H9 (cell line): ENCODE data around the gene PODXL2. TPM values are rescaled to one million over a fixed set of nuclear protein-coding genes. Genes with fewer than 3 reads are reported as not detected.

Experiments
- DNase-seq: peaks from one replicate; pipeline ENCODE4 v3.0.0-alpha.2; 2017
- H2AFZ ChIP-seq: one replicate; pipeline ENCODE4 v1.6.1; 2013; ENCODE audit warnings: mild to moderate bottlenecking, low read length, control low read depth, moderate library complexity
- H2AK5ac ChIP-seq: 2 replicates; pipeline ENCODE4 v1.6.1; 2013; ENCODE audit warnings: low read length, control low read depth, mixed read lengths; ENCODE audit not compliant: insufficient read length
- H2BK120ac ChIP-seq: one replicate; pipeline ENCODE4 v1.6.1; 2013; ENCODE audit warnings: low read depth, mild to moderate bottlenecking, low read length, control low read depth, inconsistent platforms; ENCODE audit not compliant: poor library complexity, severe bottlenecking
- H2BK12ac ChIP-seq: 2 replicates; pipeline ENCODE4 v1.6.1; 2013; ENCODE audit warnings: low read length, control low read depth, mixed read lengths, low read depth; ENCODE audit not compliant: insufficient read length
- H2BK15ac ChIP-seq: 2 replicates; pipeline ENCODE4 v1.6.1; 2013; ENCODE audit warnings: low read depth, low read length, control low read depth
- H2BK20ac ChIP-seq: one replicate; pipeline ENCODE4 v1.6.1; 2013; ENCODE audit warnings: low read depth, mild to moderate bottlenecking, low read length, control low read depth, inconsistent platforms; ENCODE audit not compliant: poor library complexity, severe bottlenecking
- H2BK5ac ChIP-seq: 2 replicates; pipeline ENCODE4 v1.6.1; 2013; ENCODE audit warnings: low read length, control low read depth, mixed read lengths; ENCODE audit not compliant: insufficient read length
- H3K14ac ChIP-seq: 2 replicates; pipeline ENCODE4 v1.6.1; 2013; ENCODE audit warnings: low read length, control low read depth; ENCODE audit not compliant: insufficient read depth
- H3K18ac ChIP-seq: 2 replicates; pipeline ENCODE4 v1.6.1; 2013; ENCODE audit warnings: low read depth, mild to moderate bottlenecking, mixed read lengths, low read length, control low read depth; ENCODE audit not compliant: insufficient read length
- H3K23ac ChIP-seq: 2 replicates; pipeline ENCODE4 v1.6.1; 2013; ENCODE audit warnings: low read length, control low read depth, mixed read lengths, low read depth; ENCODE audit not compliant: insufficient read length
- H3K23me2 ChIP-seq: 2 replicates; pipeline ENCODE4 v1.6.1; 2013; ENCODE audit warnings: low read depth, mild to moderate bottlenecking, mixed read lengths, low read length, control low read depth; ENCODE audit not compliant: insufficient read length, poor library complexity, severe bottlenecking
- H3K27ac ChIP-seq: 2 replicates; pipeline ENCODE4 v1.5.1; 2013; ENCODE audit warnings: low read length, control low read depth, mixed read lengths, low read depth; ENCODE audit not compliant: insufficient read length
- H3K27me3 ChIP-seq: 2 replicates; pipeline ENCODE4 v1.6.1; 2013; ENCODE audit warnings: low read length, control low read depth, inconsistent platforms; ENCODE audit not compliant: insufficient read depth
- H3K4ac ChIP-seq: 2 replicates; pipeline ENCODE4 v1.6.1; 2013; ENCODE audit warnings: low read depth, mild to moderate bottlenecking, control low read depth, inconsistent platforms, low read length, moderate library complexity
- H3K4me1 ChIP-seq: 2 replicates; pipeline ENCODE4 v1.6.1; 2013; ENCODE audit warnings: low read length, control low read depth, inconsistent platforms; ENCODE audit not compliant: insufficient read depth
- H3K4me2 ChIP-seq: 2 replicates; pipeline ENCODE4 v1.6.1; 2013; ENCODE audit warnings: low read length, control low read depth, mixed read lengths; ENCODE audit not compliant: insufficient read length, insufficient read depth
- H3K56ac ChIP-seq: 2 replicates; pipeline ENCODE4 v1.6.1; 2013; ENCODE audit warnings: low read depth, mild to moderate bottlenecking, mixed read lengths, low read length, control low read depth; ENCODE audit not compliant: insufficient read length
- H3K79me1 ChIP-seq: 2 replicates; pipeline ENCODE4 v1.6.1; 2013; ENCODE audit warnings: low read depth, mild to moderate bottlenecking, moderate library complexity, low read length, control low read depth, inconsistent platforms; ENCODE audit not compliant: insufficient read depth, poor library complexity, severe bottlenecking
- H3K79me2 ChIP-seq: 2 replicates; pipeline ENCODE4 v1.6.1; 2013; ENCODE audit warnings: low read length, control low read depth, inconsistent platforms; ENCODE audit not compliant: insufficient read depth
- H3K9ac ChIP-seq: 2 replicates; pipeline ENCODE4 v1.6.1; 2013; ENCODE audit warnings: low read length, control low read depth, mixed read lengths; ENCODE audit not compliant: insufficient read length; ENCODE audit errors: extremely low read depth
- H3K9me3 ChIP-seq: one replicate; pipeline ENCODE4 v1.6.1; 2013; ENCODE audit warnings: low read depth, low read length, inconsistent platforms; ENCODE audit not compliant: control insufficient read depth
- H3T11ph ChIP-seq: one replicate; pipeline ENCODE4 v1.6.1; 2013; ENCODE audit warnings: mild to moderate bottlenecking, low read length, control low read depth, inconsistent platforms
- H4K20me1 ChIP-seq: one replicate; pipeline ENCODE4 v1.6.1; 2013; ENCODE audit not compliant: control insufficient read depth, insufficient read length, insufficient read depth
- H4K5ac ChIP-seq: 2 replicates; pipeline ENCODE4 v1.6.1; 2013; ENCODE audit warnings: low read depth, mild to moderate bottlenecking, mixed read lengths, low read length, control low read depth; ENCODE audit not compliant: insufficient read length
- H4K8ac ChIP-seq: replicated peaks from 2 replicates; pipeline ENCODE4 v1.6.1; 2013; ENCODE audit warnings: low read length, control low read depth, mixed read lengths, low read depth; ENCODE audit not compliant: insufficient read length
- H4K91ac ChIP-seq: 2 replicates; pipeline ENCODE4 v1.6.1; 2013; ENCODE audit warnings: low read depth, mild to moderate bottlenecking, moderate library complexity, mixed read lengths, low read length, control low read depth; ENCODE audit not compliant: insufficient read length
- H3K27ac Mint-ChIP-seq, 3 experiments: 2 replicates in 2 of 3; 3 replicates in 1 of 3; pipeline ENCODE4 v1.8.0; 2020 to 2021; ENCODE audit warnings: mixed read lengths in 3 of 3, mild to moderate bottlenecking in 1 of 3, moderate library complexity in 1 of 3
- H3K27me3 Mint-ChIP-seq: 2 replicates; pipeline ENCODE4 v1.8.0; 2021; ENCODE audit warnings: low read depth, mild to moderate bottlenecking, moderate library complexity, mixed read lengths
- H3K36me3 Mint-ChIP-seq, 3 experiments: 2 replicates in 2 of 3; 3 replicates in 1 of 3; pipeline ENCODE4 v1.8.0; 2020 to 2021; ENCODE audit warnings: low read depth in 3 of 3, mixed read lengths in 3 of 3; ENCODE audit not compliant: insufficient read depth in 1 of 3
- H3K4me1 Mint-ChIP-seq, 2 experiments: 2 replicates each; pipeline ENCODE4 v1.8.0; 2020; ENCODE audit warnings: mixed read lengths in 2 of 2
- H3K4me3 Mint-ChIP-seq, 2 experiments: 2 replicates in 1 of 2; 3 replicates in 1 of 2; pipeline ENCODE4 v1.8.0; 2020 to 2021; ENCODE audit warnings: mild to moderate bottlenecking in 2 of 2, mixed read lengths in 2 of 2, moderate library complexity in 1 of 2
- H3K9me3 Mint-ChIP-seq, 2 experiments: 2 replicates in 1 of 2; 3 replicates in 1 of 2; pipeline ENCODE4 v1.8.0; 2020; ENCODE audit warnings: mild to moderate bottlenecking in 2 of 2, mixed read lengths in 2 of 2, moderate library complexity in 1 of 2
- CTCF ChIP-seq: fragments of 200-600 bp; sonication (generic); conservative IDR thresholded peaks from 3 replicates; pipeline ENCODE4 v1.8.0; 2021; ENCODE audit warnings: antibody characterized with exemption, mild to moderate bottlenecking
- WGBS: extraction: QIAGEN DNeasy Blood & Tissue Kit; methylation state at CpG from one replicate; pipeline ENCODE4 v1.1.7; 2013; ENCODE audit warnings: missing lambda C conversion rate, low lambda C conversion rate, mixed read lengths; ENCODE audit not compliant: insufficient read length; ENCODE audit errors: extremely low coverage; 5-methylcytosine and 5-hydroxymethylcytosine counted together
- total RNA-seq: library from RNA; stranded (reverse); gene quantifications from 2 replicates; pipeline ENCODE4 v1.2.1, GENCODE V29; 2021

The PODXL2 gene
- total RNA-seq, 1 experiment from 2014 or later, result 24.6 TPM

- Mint-ChIP-seq H3K4me1 (peaks cover 11 to 12% of the 10 kb centered on the region in 2 experiments), H3K27me3 (peaks cover 2% of the 10 kb centered on the region), H3K4me3 (no peak overlapping the region; a peak in 1 of 5 replicates), H3K27ac (no peak overlapping the region), H3K9me3 (no peaks in the 10 kb centered on the region), H3K36me3 (0 out of 7 replicates have a peak, but pooled peaks cover 0 to 2% (median 0%) of the 10 kb centered on the region in 3 experiments)
- Histone ChIP-seq H2AFZ (no peak overlapping the region), H2BK12ac (no peak overlapping the region), H4K5ac (no peak overlapping the region), H3K23ac (no peak overlapping the region), H3K27me3 (no peaks in the 10 kb centered on the region), H3K4me1 (no peaks in the 10 kb centered on the region), H3K79me2 (no peaks in the 10 kb centered on the region), H3K9ac (no peak overlapping the region), H2AK5ac (no peak overlapping the region), H3K9me3 (no peaks in the 10 kb centered on the region), H3K4ac (no peak overlapping the region), H4K8ac (no peak overlapping the region), H2BK120ac (no peak overlapping the region), H3K79me1 (no peaks in the 10 kb centered on the region), H2BK20ac (no peak overlapping the region), H3T11ph (no peak overlapping the region), H3K4me2 (no peak overlapping the region), H4K91ac (no peak overlapping the region), H3K18ac (no peak overlapping the region), H3K14ac (no peak overlapping the region), H2BK5ac (no peak overlapping the region), H2BK15ac (no peak overlapping the region), H3K56ac (no peak overlapping the region), H4K20me1 (peaks cover 3% of the 10 kb centered on the region), H3K23me2 (peaks cover 5% of the 10 kb centered on the region), H3K27ac (no peak overlapping the region)
- TF ChIP-seq CTCF, result no peak
- DNase-seq, result no peak
- no CpG with 5 or more reads among the region's 4 CpGs for WGBS
Observed at GRCh38 chr3:127585163-127585812, 43.7 kb upstream of the PODXL2 start.
